ENCODE data around the gene MTMR6.

DNA sequence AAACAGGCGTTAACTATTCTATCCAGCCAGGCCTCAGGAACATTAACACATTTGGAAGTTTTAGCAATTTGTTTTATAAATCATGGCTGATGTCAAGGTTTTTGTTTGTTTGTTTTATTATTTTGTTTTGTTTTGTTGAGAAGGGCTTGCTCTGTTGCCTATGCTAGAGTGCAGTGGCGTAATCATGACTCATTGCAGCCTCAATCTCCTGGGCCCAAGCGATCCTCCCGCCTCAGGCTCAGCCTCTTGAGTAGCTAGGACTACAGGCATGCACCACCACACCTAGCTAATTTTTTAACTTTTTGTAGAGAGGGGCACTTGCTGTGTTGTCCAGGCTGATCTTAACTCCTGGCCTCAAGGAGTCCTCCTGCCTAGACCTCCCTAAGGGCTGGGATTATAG, 42.4 kb upstream of the MTMR6 start:
- TF ChIP-seq EP300 (IDR thresholded peaks at IDR 0.05) (no peak), CTCF (IDR thresholded peaks at IDR 0.05) (no peak)

Data from tibial nerve (tissue), 4 donors.